ENCODE data around the gene TRIM50.
"Not testable (repeated sequence)": the region's sequence is repeated elsewhere in the genome, so short reads cannot be mapped to it uniquely, and the experiment has no call there.

DNA sequence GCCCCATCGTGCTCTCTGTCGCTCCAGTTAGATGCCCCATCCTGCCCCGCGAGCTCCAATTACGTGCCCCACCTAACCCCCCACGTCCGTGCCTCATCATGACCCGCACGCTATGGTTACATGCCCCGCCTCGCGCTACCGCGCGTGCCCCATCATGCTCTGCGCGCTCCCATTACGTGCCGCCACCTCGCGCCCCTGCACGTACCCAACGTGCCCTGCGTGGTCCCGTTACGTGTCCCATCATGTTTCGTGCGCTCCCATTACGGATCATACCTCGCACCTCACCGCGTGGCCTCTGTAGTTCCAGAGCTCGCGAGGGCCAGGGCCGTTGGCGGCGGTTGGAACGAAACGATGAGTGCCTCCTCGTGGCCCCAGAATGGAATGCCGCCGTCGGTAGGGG is at the start of gene TRIM50, which contains the start of gene FKBP6:
- TF ChIP-seq EP300 (IDR thresholded peaks at IDR 0.05; ENCODE audit: borderline replicate concordance); ZBTB7A (IDR thresholded peaks at IDR 0.05; ENCODE audit: low read depth): not testable (repeated sequence)
- TF ChIP-seq, protein P1, sequence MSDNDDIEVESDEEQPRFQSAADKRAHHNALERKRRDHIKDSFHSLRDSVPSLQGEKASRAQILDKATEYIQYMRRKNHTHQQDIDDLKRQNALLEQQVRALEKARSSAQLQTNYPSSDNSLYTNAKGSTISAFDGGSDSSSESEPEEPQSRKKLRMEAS (IDR thresholded peaks at IDR 0.05): not testable (repeated sequence)
